Fibroblast of villous mesenchyme (primary cell): ENCODE results near the gene FCN3. TPM values are rescaled to one million over a fixed set of nuclear protein-coding genes. Genes with fewer than 3 reads are reported as not detected.
"Not testable (repeated sequence)": the region's sequence is repeated elsewhere in the genome, so short reads cannot be mapped to it uniquely, and the experiment has no call there.

Experiments used
- DNase-seq: peaks from one replicate; pipeline ENCODE4 v3.0.0-alpha.2; 2010; ENCODE audit warnings: low read depth
- H3K4me3 ChIP-seq: 2 replicates; pipeline ENCODE4 v1.5.1; 2011; ENCODE audit warnings: low read depth, mild to moderate bottlenecking, low read length
- CTCF ChIP-seq: IDR thresholded peaks from 2 replicates; pipeline ENCODE4 v1.5.1; 2012; ENCODE audit warnings: low read depth, mild to moderate bottlenecking, low read length; ENCODE audit not compliant: insufficient read depth
- total RNA-seq: library from RNA; depleted of rRNA; stranded (reverse); fragments of >200 nt; gene quantifications from 2 replicates; pipeline ENCODE4 v1.2.3, GENCODE V29; 2012

FCN3 gene
- total RNA-seq, 1 donor: not detected

- no peak overlapping the region for H3K4me3 ChIP-seq
- TF ChIP-seq CTCF: no peak
- no peak for DNase-seq
Measured at GRCh38 chr1:27413004-27413403, 38.4 kb upstream of the FCN3 start.

GRCh38 chr1:27412502-27412901 is 37.9 kb upstream of the FCN3 start:
- H3K4me3 ChIP-seq: no peak overlapping the region
- DNase-seq: no peak
- TF ChIP-seq CTCF: no peak

- no peak for DNase-seq
- no peak overlapping the region for H3K4me3 ChIP-seq
- TF ChIP-seq CTCF: no peak
Measured at GRCh38 chr1:27410709-27411108, 36.1 kb upstream of the FCN3 start.

GRCh38 chr1:27409669-27410068 is 35.0 kb upstream of the FCN3 start:
- DNase-seq: no peak
- TF ChIP-seq CTCF: no peak

GRCh38 chr1:27408151-27408550 is 33.5 kb upstream of the FCN3 start:
- no peak for DNase-seq
- no peak overlapping the region for H3K4me3 ChIP-seq
- no peak for TF ChIP-seq CTCF

More at GRCh38 chr1:27409669-27410068, 35.0 kb upstream of the FCN3 start:
- H3K4me3 ChIP-seq: no peak overlapping the region

GRCh38 chr1:27406791-27407190 is 32.2 kb upstream of the FCN3 start:
- H3K4me3 ChIP-seq, DNase-seq: not testable (repeated sequence)

GRCh38 chr1:27406362-27406680 is 31.7 kb upstream of the FCN3 start:
- no peak overlapping the region for H3K4me3 ChIP-seq
- TF ChIP-seq CTCF: no peak
- no peak for DNase-seq

GRCh38 chr1:27405598-27406361 is 31.2 kb upstream of the FCN3 start:
- H3K4me3 ChIP-seq, DNase-seq: not testable (repeated sequence)
